Astrocyte (in vitro differentiated cells and primary cell): ENCODE results near the gene VPS13C. TPM values are rescaled to one million over a fixed set of nuclear protein-coding genes. Genes with fewer than 3 reads are reported as not detected.

Source experiments
- DNase-seq: peaks from one replicate; pipeline ENCODE4 v3.0.0-alpha.2; 2010; ENCODE audit warnings: low read depth
- FAIRE-seq: peaks from 2 replicates; lab custom pipeline; 2011; peaks lifted over from hg19 to GRCh38; lab: Jason Lieb, UNC
- H2AFZ ChIP-seq: 2 replicates; pipeline ENCODE4 v1.6.0; 2012; ENCODE audit warnings: low read depth, low read length, inconsistent platforms
- H3K27ac ChIP-seq: 2 replicates; pipeline ENCODE4 v1.5.1; 2011; ENCODE audit warnings: low read depth, low read length, inconsistent platforms
- H3K27me3 ChIP-seq: 2 replicates; pipeline ENCODE4 v1.6.0; 2011; ENCODE audit warnings: low read length, inconsistent platforms; ENCODE audit not compliant: insufficient read depth
- H3K36me3 ChIP-seq: 2 replicates; pipeline ENCODE4 v1.5.1; 2011; ENCODE audit warnings: low read length, inconsistent platforms; ENCODE audit not compliant: insufficient read depth
- H3K4me1 ChIP-seq: 2 replicates; pipeline ENCODE4 v1.5.1; 2011; ENCODE audit warnings: low read length, inconsistent platforms; ENCODE audit not compliant: insufficient read depth
- H3K4me2 ChIP-seq: 2 replicates; pipeline ENCODE4 v1.6.0; 2012; ENCODE audit warnings: low read length, inconsistent platforms
- H3K4me3 ChIP-seq: 2 replicates; pipeline ENCODE4 v1.5.1; 2011; ENCODE audit warnings: low read depth, mild to moderate bottlenecking, low read length, inconsistent platforms; ENCODE audit not compliant: insufficient read depth
- H3K79me2 ChIP-seq: 2 replicates; pipeline ENCODE4 v1.6.0; 2012; ENCODE audit warnings: mild to moderate bottlenecking, low read length, inconsistent platforms; ENCODE audit not compliant: insufficient read depth
- H3K9ac ChIP-seq: 2 replicates; pipeline ENCODE4 v1.6.0; 2012; ENCODE audit warnings: mild to moderate bottlenecking, low read length, inconsistent platforms
- H3K9me3 ChIP-seq: 2 replicates; pipeline ENCODE4 v1.5.1; 2012; ENCODE audit warnings: low read depth, mild to moderate bottlenecking, low read length, inconsistent platforms; ENCODE audit not compliant: insufficient read depth
- H4K20me1 ChIP-seq: 2 replicates; pipeline ENCODE4 v1.6.0; 2012; ENCODE audit warnings: low read length, inconsistent platforms; ENCODE audit not compliant: insufficient read depth
- H3K27ac Mint-ChIP-seq: one replicate; pipeline ENCODE4 v1.8.0; 2021; ENCODE audit warnings: mild to moderate bottlenecking, mixed read lengths; ENCODE audit not compliant: unreplicated experiment
- H3K27me3 Mint-ChIP-seq: one replicate; pipeline ENCODE4 v1.8.0; 2021; ENCODE audit warnings: low read depth, mixed read lengths; ENCODE audit not compliant: unreplicated experiment
- H3K36me3 Mint-ChIP-seq: one replicate; pipeline ENCODE4 v1.8.0; 2021; ENCODE audit warnings: low read depth, mixed read lengths; ENCODE audit not compliant: unreplicated experiment
- H3K4me1 Mint-ChIP-seq: one replicate; pipeline ENCODE4 v1.8.0; 2021; ENCODE audit warnings: low read depth, mixed read lengths; ENCODE audit not compliant: unreplicated experiment
- H3K4me3 Mint-ChIP-seq: one replicate; pipeline ENCODE4 v1.8.0; 2021; ENCODE audit warnings: mild to moderate bottlenecking, moderate library complexity, mixed read lengths; ENCODE audit not compliant: unreplicated experiment
- H3K9me3 Mint-ChIP-seq: one replicate; pipeline ENCODE4 v1.8.0; 2021; ENCODE audit warnings: mild to moderate bottlenecking, mixed read lengths; ENCODE audit not compliant: unreplicated experiment
- CTCF ChIP-seq: IDR thresholded peaks from 2 replicates; pipeline ENCODE4 v1.5.1; 2011; ENCODE audit warnings: low read depth, mild to moderate bottlenecking, inconsistent platforms, low read length, moderate library complexity; ENCODE audit not compliant: insufficient read depth
- EZH2 ChIP-seq: IDR thresholded peaks from 2 replicates; pipeline ENCODE4 v1.6.1; 2012; ENCODE audit warnings: mild to moderate bottlenecking, low read length, inconsistent platforms; ENCODE audit not compliant: insufficient read depth
- total RNA-seq: library from RNA; stranded (reverse); gene quantifications from 2 replicates; pipeline ENCODE4 v1.2.1, GENCODE V29; 2021

The VPS13C gene
- total RNA-seq, 1 donor from 2014 or later, result 35.4 TPM

- Mint-ChIP-seq H3K4me1 (no peaks in the 10 kb centered on the region), H3K36me3 (peaks cover 16% of the 10 kb centered on the region), H3K27me3 (no peaks in the 10 kb centered on the region), H3K27ac (no peak overlapping the region), H3K4me3 (no peak overlapping the region), H3K9me3 (no peaks in the 10 kb centered on the region)
- Histone ChIP-seq H3K4me2 (no peak overlapping the region), H3K4me3 (no peak overlapping the region), H2AFZ (no peak overlapping the region), H3K4me1 (no peaks in the 10 kb centered on the region), H3K27ac (no peak overlapping the region), H3K79me2 (no peaks in the 10 kb centered on the region), H3K9ac (no peak overlapping the region), H4K20me1 (peaks cover 3% of the 10 kb centered on the region), H3K36me3 (peaks cover 4% of the 10 kb centered on the region), H3K9me3 (no peaks in the 10 kb centered on the region), H3K27me3 (no peaks in the 10 kb centered on the region)
- FAIRE-seq (no peak), DNase-seq (no peak)
- no peak for TF ChIP-seq EZH2
- TF ChIP-seq CTCF, result no peak
These were observed 77.2 kb downstream of the VPS13C start for GRCh38 chr15:61983081-61983480.

DNA sequence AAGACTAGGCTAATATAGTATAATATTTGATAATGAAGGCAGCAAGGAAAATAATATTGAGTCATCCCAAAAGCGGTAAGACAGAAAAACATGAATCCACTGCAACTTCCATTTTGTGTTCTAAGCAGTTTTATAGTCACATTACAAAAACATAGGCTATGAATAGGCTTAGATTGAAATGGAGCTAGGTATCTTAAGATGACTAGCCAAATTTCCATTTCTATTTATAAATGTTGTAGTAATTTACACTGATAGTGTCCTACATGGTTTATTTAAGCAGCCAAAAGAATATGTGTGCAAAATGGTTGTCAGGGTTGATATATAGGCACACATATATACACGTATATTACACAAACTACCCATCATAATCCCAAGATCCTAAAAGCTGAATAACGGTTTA is 82.0 kb downstream of the VPS13C start:
- Histone ChIP-seq H3K79me2 (no peaks in the 10 kb centered on the region), H3K27me3 (no peaks in the 10 kb centered on the region), H3K9me3 (no peaks in the 10 kb centered on the region), H4K20me1 (no peaks in the 10 kb centered on the region), H3K4me3 (no peak overlapping the region), H3K4me2 (no peak overlapping the region), H3K4me1 (no peaks in the 10 kb centered on the region), H3K9ac (no peak overlapping the region), H2AFZ (no peak overlapping the region), H3K27ac (no peak overlapping the region), H3K36me3 (peaks cover 4% of the 10 kb centered on the region)
- no peak for DNase-seq
- Mint-ChIP-seq H3K9me3 (no peaks in the 10 kb centered on the region), H3K4me3 (no peak overlapping the region), H3K27me3 (no peaks in the 10 kb centered on the region), H3K27ac (no peak overlapping the region), H3K36me3 (peaks cover 7% of the 10 kb centered on the region), H3K4me1 (no peaks in the 10 kb centered on the region)
- FAIRE-seq, result no peak
- no peak for TF ChIP-seq EZH2
- no peak for TF ChIP-seq CTCF

- TF ChIP-seq CTCF (no peak), EZH2 (no peak)
- Histone ChIP-seq H4K20me1 (no peaks in the 10 kb centered on the region), H3K4me3 (no peak overlapping the region), H3K79me2 (no peaks in the 10 kb centered on the region), H3K36me3 (peaks cover 8% of the 10 kb centered on the region), H3K9ac (no peak overlapping the region), H3K27ac (no peak overlapping the region), H3K27me3 (no peaks in the 10 kb centered on the region), H2AFZ (no peak overlapping the region), H3K4me1 (no peaks in the 10 kb centered on the region), H3K9me3 (no peaks in the 10 kb centered on the region), H3K4me2 (no peak overlapping the region)
- peaks cover 2% of the 10 kb centered on the region for H3K36me3 Mint-ChIP-seq
- H3K9me3 Mint-ChIP-seq, result no peaks in the 10 kb centered on the region
- DNase-seq (no peak), FAIRE-seq (peak; percentile 50)
- H3K4me1 Mint-ChIP-seq, result no peaks in the 10 kb centered on the region
- H3K4me3 Mint-ChIP-seq, result no peak overlapping the region
- H3K27ac Mint-ChIP-seq, result no peak overlapping the region
- H3K27me3 Mint-ChIP-seq, result no peaks in the 10 kb centered on the region
These were observed 85.5 kb downstream of the VPS13C start for GRCh38 chr15:61974759-61975158.
